GF-D8 (cell line): ENCODE measurements around the gene LPCAT2.

Source experiments
- DNase-seq: peaks from one replicate; lab custom pipeline; 2025; lab: John Stamatoyannopoulos, UW

LPCAT2 gene

DNA sequence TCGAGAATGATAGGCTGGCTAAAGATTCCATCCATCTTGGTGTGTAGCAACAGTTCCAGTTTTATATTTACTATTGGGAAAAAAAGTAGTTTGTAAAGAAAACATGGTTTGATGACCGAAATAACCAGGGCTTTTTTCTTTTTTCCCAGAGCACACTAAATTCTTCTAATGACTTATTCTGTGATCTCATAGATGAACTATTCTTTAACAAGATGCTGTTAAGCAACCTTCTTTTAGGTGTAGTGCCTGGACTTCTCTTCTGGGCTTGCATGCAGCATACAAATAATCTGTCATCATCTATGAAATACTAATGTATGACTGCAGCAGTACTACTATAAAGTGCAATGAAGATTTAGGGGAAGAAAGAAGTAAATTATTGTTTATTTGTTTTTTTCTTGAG is 46.6 kb downstream of the LPCAT2 start:
- no peak for DNase-seq

DNA sequence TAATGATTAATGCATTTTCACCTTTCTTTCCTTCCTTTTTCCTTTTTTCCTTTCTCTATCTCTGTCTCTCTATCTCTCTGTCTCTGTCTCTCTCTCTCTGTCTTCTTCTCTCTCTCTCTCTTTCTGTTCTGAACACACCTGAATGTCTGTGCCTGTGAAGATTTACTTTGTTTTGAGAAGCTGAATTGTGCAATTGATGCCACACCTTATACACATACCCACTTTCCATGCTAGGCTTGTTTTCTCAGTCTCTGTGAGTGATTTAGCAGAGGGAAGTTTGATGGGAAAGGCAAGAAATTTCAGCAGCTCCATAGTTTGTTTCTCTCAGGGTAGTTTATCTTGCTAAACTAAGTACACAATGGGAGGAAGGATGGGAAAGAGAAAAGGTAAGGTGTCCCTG is 48.3 kb downstream of the LPCAT2 start:
- DNase-seq, result no peak

DNA sequence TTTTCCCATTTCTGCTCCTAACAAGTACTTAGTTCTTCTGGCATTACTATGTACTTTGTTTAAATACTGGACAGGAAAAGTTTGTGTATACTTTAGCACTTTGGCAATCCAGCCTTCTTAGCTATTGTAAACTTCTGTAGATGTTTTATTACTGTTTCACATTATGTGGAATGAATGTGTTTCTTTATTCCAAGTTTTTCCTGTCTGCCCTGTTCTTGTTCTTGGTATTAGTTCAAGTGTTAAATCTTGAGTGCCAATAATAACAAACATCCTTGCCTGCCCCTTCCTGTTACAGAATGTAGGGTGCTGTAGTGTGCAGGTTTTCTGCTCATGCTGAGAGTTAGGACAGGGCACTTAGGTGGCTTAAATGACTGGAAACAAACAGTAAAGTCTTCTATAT is 50.4 kb downstream of the LPCAT2 start:
- DNase-seq, result no peak

DNA sequence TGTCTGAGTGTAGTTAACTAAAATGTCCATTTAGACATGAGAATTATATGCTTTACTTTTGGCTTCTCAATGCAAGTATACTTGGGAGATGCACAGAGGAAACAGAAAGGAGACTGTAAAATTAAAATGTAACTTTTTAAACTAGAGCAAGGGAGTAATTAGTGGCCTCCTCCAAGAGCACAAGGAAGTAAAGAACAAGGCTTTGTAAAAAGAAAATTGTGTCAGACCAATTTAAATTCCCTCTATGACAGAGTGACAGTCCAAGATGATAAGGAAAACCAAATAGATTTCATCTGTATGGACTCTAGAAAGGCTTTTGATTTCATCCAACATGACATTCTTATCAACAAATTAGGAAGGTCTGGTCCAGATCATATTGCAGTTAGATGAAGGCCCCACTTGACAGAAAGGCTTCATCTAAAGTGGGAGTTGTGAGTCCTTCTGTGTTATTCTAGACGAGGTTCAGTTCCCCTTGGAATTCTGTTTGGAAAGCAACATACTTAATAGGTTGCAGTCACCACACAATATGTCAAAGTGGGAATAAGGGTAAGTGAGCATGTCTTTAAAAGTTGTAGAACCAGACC is 51.2 kb downstream of the LPCAT2 start:
- DNase-seq, result no peak

DNA sequence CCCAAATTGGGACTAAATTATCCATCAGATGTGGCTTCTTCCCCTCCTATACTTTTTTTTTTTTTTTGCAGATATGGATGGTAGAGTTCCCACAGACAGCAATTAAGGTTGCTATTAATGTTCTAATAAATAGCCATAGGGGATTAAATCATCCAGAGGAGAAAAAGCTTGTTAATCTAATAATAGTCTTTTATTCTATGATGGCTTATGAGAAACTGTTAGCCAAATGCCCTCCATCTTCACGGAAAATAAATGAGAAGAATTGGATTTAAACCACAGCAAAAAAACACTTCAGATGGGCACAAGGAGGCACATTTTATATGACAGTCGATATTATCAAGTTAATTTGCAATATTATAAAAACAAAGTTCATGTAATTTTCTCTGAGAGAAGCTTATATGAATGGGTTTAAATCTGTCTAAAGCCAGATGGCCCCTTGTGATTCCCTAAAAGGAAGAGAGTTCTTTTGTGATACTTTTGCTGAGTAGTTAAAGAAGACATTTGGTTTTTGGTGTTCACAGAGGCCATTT is 52.5 kb downstream of the LPCAT2 start:
- DNase-seq, result no peak

DNA sequence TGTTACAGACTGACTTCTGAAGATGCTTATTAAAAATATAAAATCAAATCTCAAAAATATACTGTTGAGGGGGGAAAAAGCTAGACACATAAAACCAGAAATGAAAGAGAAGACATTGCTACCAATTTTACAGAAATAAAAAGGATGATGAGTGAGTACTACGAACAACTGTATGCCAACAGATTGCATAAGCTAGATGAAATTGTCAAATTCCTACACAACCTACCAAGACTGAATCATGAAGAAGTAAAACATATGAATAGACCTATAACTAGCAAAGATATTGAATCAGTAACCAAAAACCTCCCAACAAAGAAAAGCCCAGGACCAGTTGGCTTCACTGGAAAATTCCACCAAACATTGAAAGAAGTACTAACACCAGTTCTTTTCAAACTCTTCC is 54.1 kb downstream of the LPCAT2 start:
- no peak for DNase-seq

DNA sequence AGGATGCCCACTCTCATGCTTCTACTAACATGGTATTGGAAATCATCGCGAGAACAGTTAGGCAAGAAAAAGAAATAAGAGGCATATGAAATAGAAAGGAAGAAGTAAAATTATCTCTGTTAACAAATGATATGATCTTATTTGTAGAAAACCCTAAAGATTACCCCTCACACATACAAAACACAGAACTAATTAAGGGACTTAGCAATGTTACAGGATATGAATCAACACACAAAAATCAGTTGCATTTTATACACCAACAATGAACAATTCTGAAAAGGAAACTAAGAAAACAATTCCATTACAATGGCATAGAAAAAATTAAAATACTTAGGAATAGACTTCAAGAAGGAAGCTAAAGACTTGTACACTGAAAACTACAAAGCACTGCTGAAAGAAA is 54.9 kb downstream of the LPCAT2 start:
- DNase-seq, result no peak

DNA sequence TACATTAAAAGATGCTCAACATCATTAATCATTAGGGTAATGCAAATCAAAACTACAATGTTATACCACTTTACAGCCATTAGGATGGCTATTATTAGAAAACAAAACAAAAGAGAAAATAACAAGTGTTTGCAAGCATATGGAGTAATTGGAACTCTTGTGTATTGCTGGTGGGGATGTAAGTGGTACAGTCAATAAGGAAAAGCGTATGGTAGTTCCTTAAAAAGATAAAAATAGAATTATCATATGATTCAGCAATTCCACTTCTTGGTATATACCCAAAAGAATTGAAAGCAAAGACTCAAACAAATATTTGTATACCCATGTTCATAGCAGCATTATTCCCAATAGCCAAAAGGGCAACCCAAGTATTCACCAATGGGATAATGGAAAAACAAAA is 56.2 kb downstream of the LPCAT2 start:
- no peak for DNase-seq

DNA sequence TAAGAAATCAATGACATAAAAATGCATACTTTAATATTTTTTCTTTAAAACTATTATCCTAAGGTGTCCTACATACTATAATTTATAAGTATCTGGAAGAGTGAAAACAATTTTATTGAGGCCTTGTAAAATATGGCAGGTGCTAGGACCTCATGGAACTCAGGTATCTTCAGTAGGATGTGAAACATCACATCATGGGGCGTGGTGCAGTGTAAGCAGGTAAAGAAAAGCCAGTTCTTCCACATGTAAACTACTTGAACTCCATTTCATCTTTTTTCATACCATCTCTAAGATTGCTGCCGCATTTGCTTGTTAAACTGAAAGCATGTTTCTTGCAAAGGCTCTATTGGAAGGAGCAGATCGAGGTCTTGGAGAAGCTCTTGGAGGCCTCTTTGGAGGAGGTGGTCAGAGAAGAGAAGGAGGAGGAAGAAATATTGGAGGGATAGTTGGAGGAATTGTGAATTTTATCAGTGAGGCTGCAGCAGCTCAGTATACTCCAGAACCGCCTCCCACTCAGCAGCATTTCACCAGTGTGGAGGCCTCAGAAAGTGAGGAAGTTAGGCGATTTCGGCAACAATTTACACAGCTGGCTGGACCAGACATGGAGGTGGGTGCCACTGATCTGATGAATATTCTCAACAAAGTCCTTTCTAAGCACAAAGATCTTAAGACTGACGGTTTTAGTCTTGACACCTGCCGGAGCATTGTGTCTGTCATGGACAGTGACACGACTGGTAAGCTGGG is 57.7 kb downstream of the LPCAT2 start, which contains the start of gene CAPNS2:
Gene CAPNS2, plus strand, starts transcription at position 253 of the 744 bp plus-strand sequence. Its CDS starts 73 bp downstream, at position 326.
- peak; percentile 38 for DNase-seq

DNA sequence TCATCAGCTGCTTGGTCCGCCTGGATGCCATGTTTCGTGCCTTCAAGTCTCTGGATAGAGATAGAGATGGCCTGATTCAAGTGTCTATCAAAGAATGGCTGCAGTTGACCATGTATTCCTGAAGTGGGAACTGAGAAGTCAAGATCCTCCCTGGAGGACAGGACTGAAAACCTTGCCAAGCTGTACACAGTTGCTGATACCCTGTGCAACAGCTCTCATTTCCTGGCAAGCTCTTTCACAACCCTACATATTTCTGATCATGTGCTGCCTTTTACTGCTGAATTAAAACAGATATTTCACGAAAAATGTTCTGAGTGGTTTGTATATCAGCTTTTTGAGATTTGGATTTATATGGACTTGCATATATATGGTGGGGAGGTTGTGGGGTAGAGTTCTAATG is 58.5 kb downstream of the LPCAT2 start:
- DNase-seq, result peak; percentile 63

DNA sequence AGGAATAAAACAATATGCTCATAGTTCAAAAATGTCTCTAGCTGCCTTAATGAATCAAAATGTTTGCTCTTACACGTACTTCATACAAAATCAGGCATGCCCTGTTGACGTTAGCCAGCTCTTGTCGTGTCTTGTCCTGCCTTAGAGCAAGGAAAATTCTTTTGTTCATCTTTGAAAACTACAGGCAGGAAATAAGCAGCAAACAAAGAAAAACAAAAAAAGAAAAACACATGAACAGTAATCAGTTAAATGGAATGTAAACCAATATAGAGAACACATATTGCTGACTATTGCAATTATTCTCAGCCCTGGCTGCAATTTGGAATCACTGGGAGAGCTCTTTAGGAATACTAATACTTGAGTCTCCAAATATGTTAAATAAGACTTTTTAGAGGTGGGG is 59.3 kb downstream of the LPCAT2 start:
- no peak for DNase-seq

DNA sequence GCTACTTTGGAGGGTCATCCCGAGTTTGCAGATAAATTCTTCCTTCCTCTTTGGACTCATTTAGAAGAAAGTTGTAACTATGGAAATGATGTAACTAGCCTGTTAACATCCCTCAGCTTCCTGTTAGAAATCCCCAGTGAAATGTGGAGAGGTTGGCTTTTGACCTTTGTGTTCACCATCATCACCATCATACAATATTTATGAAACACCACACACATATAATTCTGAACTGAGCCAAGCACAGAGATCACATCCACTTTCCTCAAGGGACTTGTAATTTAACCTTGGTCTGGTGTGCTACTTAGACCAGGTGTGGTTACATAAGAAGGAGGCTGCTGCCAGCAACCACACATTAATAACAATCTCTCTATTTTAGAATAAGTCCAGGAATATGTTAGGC is 60.2 kb downstream of the LPCAT2 start:
- peak; percentile 85 for DNase-seq

DNA sequence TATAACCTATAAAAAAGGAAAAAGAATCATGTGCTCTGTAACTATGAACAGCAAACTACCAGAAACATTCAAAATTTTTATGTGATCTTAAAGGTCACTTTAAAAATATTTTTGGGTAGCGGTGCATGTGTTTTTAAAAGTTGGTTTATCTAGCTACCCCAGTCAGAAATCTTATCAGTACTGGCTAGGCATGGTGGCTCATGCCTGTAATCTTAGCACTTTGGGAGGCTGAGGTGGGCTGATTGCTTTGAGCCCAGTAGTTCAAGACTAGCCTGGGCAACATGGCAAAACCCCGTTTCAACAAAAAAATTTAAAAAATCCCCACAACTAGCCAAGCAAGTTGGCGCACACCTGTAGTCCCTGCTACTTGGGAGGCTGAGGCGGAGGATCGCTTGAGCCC is 61.3 kb downstream of the LPCAT2 start:
- no peak for DNase-seq

DNA sequence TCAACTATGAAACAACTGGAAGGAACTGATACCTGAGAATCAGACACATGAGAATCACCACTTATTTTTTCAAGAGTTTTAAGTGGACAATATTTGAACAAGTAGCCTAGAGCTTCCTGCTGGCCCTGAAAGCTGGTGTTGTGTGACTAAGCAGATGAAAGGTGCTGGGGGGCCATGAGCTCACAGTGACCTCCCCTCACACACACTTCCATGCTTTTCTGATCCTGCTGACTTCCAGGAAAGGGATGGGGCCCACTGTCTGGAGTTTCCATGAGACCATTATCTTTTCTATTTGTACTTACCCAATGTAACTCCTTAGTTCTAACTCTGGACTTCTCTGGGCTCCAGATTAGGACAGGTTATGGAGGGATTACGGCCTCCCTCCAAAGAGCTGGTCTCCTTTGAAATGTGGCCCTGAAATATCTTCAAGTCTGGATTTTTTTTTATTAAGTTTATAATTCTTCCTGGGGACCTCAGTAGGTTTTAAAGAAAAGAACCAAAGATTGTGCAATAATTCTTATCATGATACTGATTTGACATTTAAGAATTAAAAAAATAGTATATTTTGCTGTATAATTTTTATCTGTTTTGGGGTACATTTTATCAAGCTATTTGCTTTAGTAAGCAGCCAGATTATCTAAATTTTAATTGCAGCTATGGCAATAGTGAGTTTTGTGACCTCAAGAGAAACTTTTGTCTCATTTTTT is 62.5 kb downstream of the LPCAT2 start:
- DNase-seq, result no peak

DNA sequence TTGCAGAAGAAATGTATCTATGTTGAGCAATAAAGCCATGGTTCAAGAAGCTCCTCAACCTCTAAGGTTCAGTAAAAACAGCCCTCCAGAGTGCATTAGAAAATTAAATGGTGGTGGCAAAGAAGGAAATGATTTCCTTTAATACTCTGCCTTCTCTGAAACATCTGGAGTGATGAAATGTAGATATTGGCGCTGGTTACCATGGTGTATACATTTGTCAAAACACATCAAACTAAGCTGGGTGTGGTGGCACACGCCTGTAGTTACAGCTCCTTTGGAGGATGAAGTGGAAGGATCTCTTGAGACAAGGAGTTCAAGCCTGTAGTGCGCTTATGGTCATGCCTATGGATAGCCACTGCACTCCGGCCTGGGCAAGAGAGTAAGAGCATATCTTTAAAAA is 63.6 kb downstream of the LPCAT2 start:
- no peak for DNase-seq

DNA sequence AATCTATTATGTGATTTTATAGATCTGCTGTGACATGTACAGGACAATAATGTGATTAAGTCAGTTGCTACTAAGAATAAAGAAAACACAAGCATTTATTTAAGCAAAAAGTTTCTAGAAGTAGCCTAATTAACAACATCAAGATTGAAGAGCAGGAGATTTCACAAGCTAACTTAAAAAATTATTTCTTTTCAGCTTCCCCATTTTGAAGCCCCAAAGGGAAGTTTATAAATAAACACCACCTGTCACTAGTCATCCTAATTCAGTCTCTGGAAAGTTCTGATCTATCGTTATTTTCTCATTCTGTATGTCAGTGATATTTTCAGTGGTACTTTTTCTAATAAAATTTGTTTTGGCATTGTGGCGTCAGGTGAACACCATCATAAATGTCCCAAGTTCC is 65.9 kb downstream of the LPCAT2 start:
- no peak for DNase-seq

DNA sequence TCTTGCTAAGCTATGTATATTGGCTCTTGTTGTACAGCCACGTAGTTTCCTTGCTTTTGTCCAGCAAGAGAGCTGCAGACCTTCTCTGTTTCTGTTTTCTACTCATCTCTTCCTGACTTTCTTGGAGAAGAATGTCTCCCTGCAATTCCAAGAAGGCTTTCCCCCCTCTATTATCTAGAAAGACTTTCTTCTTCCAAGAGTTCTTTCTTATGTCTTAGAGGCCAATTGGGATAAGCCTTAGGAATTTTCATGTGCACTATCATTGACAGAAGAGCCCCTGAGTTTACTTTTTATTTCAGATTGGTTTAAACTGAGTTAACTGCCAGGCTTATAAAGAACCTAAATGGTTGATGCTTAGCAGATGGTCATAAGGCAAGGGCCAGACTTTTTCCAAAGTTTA is 66.6 kb downstream of the LPCAT2 start:
- DNase-seq, result no peak

DNA sequence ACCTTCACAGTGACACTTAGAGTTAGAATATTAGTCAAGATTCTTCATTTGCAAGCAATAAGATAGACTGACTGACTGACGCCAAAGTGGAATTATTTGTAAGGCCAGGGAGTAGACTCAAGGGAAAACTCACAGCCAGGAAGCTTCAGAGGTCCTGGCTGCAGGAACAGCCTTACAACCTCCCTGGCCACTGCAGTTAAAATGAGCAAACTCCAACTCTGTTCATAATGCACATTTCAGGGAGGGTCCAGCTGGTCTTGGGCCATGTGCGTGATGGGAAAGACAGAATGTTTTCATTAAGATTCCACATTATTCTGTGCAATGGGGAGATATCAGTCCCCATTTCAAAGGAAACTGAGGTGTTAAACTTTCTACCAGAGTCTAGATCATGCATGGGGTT is 67.5 kb downstream of the LPCAT2 start:
- DNase-seq, result no peak

DNA sequence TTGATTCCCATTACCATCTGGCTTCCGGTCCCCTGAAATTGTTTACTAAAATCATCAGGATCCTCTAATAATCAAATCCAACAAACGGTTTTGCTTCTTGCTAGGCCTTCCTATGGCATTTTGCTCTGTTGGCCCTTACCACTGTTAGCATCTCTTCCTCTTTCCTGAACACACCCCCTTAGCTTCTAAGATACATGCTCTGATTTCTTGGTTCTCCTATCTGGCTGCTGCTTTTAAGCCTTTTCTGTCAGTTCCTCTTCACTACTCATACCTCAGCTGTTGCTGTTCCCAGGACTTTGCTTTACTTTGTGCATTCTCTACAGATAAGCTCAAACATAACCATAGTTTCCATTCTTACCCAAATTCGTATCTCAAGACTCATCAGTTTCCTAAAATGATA is 69.0 kb downstream of the LPCAT2 start:
- DNase-seq, result no peak

DNA sequence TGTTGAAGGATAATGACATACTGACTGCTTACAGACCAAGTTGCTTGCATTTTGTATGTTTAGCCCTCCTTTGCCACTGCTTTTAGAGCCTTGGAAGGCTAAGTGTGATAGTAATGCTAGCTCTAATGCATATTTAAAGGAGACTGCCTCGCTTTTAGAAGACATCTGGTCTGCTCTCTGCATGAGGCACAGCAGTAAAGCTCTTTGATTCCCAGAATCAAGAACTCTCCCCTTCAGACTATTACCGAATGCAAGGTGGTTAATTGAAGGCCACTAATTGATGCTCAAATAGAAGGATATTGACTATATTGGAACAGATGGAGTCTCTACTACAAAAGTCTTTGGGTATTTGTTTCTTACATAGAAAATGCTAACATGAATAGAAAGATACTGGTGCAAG is 76.8 kb downstream of the LPCAT2 start:
- no peak for DNase-seq

DNA sequence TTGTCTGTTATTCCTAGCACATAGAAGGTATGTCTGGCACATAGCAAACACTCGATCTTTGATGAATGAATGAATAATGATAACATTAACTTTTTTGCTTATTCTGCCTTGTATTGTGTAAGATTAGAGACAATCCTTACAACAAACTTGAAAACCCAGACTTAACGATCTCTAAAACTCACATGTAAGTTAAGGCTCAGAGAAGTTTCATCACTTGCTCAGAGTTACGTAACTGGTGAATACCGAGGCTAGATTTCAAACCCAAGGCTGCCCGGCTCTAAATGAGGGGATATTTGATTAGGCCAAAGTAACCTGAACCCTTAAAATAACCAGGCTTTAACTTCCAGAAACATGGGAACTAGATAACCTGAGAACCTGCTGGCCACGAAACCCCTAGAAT is 79.9 kb downstream of the LPCAT2 start:
- DNase-seq, result no peak

DNA sequence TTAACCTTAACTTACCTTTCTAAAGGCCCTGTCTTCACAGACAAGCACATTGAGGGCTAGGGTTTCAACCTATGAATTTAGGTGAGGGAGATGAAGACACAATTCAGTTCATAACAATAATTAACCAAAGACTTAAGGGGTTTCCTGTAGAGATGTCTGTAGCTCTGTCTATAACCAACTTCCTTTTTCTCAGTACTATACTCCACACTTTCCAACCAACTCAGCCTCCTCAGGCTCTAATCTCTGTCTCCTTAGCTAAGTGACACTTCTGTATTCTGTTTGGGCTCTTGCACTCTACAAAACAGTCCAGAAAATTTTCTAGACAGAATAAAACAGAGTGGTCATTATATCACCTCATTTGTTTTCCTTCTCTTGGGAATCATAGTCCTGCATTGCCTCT is 83.4 kb downstream of the LPCAT2 start:
- peak; percentile 23 for DNase-seq

DNA sequence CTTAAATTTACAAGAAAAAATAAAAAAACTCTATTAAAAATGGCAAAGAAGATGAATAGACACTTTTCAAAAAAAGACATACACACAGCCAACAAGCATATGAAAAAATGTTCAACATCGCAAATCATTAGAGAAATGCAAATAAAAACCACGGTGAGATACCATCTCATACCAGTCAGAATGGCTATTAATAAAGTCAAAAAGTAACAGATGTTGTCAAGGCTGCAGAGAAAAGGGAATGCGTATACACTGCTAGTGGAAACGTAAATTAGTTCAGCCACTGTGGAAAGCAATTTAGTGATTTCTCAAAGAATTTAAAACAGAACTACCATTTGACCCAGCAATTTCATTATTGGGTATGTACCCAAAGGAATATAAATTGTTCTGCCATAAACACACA is 89.1 kb downstream of the LPCAT2 start:
- DNase-seq, result no peak
